GM12878 (cell line): ENCODE data around the gene RPL19. TPM values are rescaled to one million over a fixed set of nuclear protein-coding genes. Genes with fewer than 3 reads are reported as not detected.

ENCODE experiments used
- ATAC-seq: fragments of 200-7000 bp; cut with Tn5 transposase; 3 replicates; pipeline ENCODE4 v1.9.1; 2020; ENCODE audit warnings: mild to moderate bottlenecking, moderate library complexity
- BruUV-seq: library from RNA; stranded (reverse); fragments of 400-500 nt; replicated peaks from 2 replicates; lab custom pipeline; 2021; lab: Mats Ljungman, UMichigan
- CTCF ChIA-PET: fragments of 300-600 bp; sonication (Branson Sonifier 250); formaldehyde crosslinking; extraction: SDS; loops from one replicate; lab custom pipeline; 2021; ENCODE audit warnings: inconsistent platforms; lab: Yijun Ruan, JAX
- POLR2A ChIA-PET: fragments of 350-600 bp; formaldehyde crosslinking; extraction: SDS; loops from one replicate; lab custom pipeline; 2021; ENCODE audit warnings: inconsistent platforms; lab: Charles Lee
- RAD21 ChIA-PET: fragments of 300-600 bp; sonication (Branson Sonifier 250); formaldehyde crosslinking; loops from one replicate; lab custom pipeline; 2023; ENCODE audit warnings: antibody characterized with exemption; ENCODE audit not compliant: unreplicated experiment; lab: Charles Lee
- SMC1A ChIA-PET: fragments of 300-600 bp; sonication (Branson Sonifier 250); formaldehyde crosslinking; loops from one replicate; lab custom pipeline; 2023; ENCODE audit not compliant: unreplicated experiment, uncharacterized antibody; lab: Charles Lee
- DNase-seq: peaks from one replicate; pipeline ENCODE4 v3.0.0-alpha.2; 2011; ENCODE audit warnings: low read depth, low spot score
- FAIRE-seq: peaks from 3 replicates; lab custom pipeline; 2011; peaks lifted over from hg19 to GRCh38; lab: Jason Lieb, UNC
- H2AFZ ChIP-seq: 2 replicates; pipeline ENCODE4 v1.6.0; 2011; ENCODE audit warnings: low read depth, low read length, control low read depth; ENCODE audit not compliant: control insufficient read depth
- H3K27ac ChIP-seq: 2 replicates; pipeline ENCODE4 v1.5.1; 2011; ENCODE audit warnings: control low read depth; ENCODE audit not compliant: control insufficient read depth, insufficient read depth
- H3K27me3 ChIP-seq, 2 experiments: replicated peaks in 1 of 2; 2 replicates each; pipeline versions ENCODE4 v1.6.0 to v1.6.1; 2011; ENCODE audit warnings: low read length in 1 of 2; ENCODE audit not compliant: control insufficient read depth in 2 of 2, insufficient read depth in 2 of 2
- H3K36me3 ChIP-seq, 2 experiments: 2 replicates each; pipeline ENCODE4 v1.5.1; 2011; ENCODE audit warnings: low read length in 1 of 2; ENCODE audit not compliant: control insufficient read depth in 2 of 2, insufficient read depth in 2 of 2
- H3K4me1 ChIP-seq: 2 replicates; pipeline ENCODE4 v1.6.1; 2011; ENCODE audit warnings: mild to moderate bottlenecking, low read length, moderate library complexity, mixed read lengths; ENCODE audit not compliant: control insufficient read depth, insufficient read depth
- H3K4me2 ChIP-seq: 2 replicates; pipeline ENCODE4 v1.6.0; 2011; ENCODE audit warnings: control low read depth; ENCODE audit not compliant: control insufficient read depth, insufficient read depth
- H3K4me3 ChIP-seq: fragments of 200-600 bp; sonication (generic); 2 replicates; pipeline ENCODE4 v1.5.1; 2016
- H3K79me2 ChIP-seq: 2 replicates; pipeline ENCODE4 v1.6.0; 2011; ENCODE audit warnings: low read length; ENCODE audit not compliant: control insufficient read depth, insufficient read depth
- H3K9ac ChIP-seq: 2 replicates; pipeline ENCODE4 v1.8.0; 2011; ENCODE audit warnings: low read length, control low read depth, mixed read lengths; ENCODE audit not compliant: control insufficient read depth, insufficient read depth
- H3K9me3 ChIP-seq: replicated peaks from 3 replicates; pipeline ENCODE4 v1.5.1; 2011; ENCODE audit warnings: mild to moderate bottlenecking, low read length; ENCODE audit not compliant: control insufficient read depth, insufficient read depth
- H4K20me1 ChIP-seq: 2 replicates; pipeline ENCODE4 v1.6.0; 2011; ENCODE audit not compliant: control insufficient read depth, insufficient read depth
- BCL3 ChIP-seq: IDR thresholded peaks from 2 replicates; pipeline ENCODE4 v1.6.1; 2011; ENCODE audit warnings: borderline replicate concordance, low read depth, mild to moderate bottlenecking, moderate library complexity, low read length; ENCODE audit not compliant: insufficient read depth, poor library complexity, severe bottlenecking
- CTCF ChIP-seq, 3 experiments: IDR thresholded peaks in 2 of 3; conservative IDR thresholded peaks in 1 of 3; 2 replicates each; pipeline ENCODE4 v1.5.1; 2011; ENCODE audit warnings: low read depth in 3 of 3, low read length in 3 of 3, mild to moderate bottlenecking in 3 of 3, control low read depth in 2 of 3, moderate library complexity in 2 of 3, inconsistent platforms in 1 of 3, mixed read lengths in 1 of 3; ENCODE audit not compliant: control insufficient read depth in 2 of 3, insufficient read depth in 1 of 3; ENCODE audit errors: extremely low read depth in 1 of 3
- ESRRA ChIP-seq: IDR thresholded peaks from 2 replicates; pipeline ENCODE4 v1.6.1; 2012; ENCODE audit warnings: mild to moderate bottlenecking, low read length, improper control_type of control experiment
- MYB ChIP-seq: fragments of 150-350 bp; IDR thresholded peaks from 2 replicates; pipeline ENCODE4 v1.6.1; 2014; ENCODE audit warnings: mild to moderate bottlenecking, low read depth, low read length, borderline replicate concordance
- PML ChIP-seq: IDR thresholded peaks from 2 replicates; pipeline ENCODE4 v1.6.1; 2012; ENCODE audit warnings: low read length, inconsistent platforms
- POLR2AphosphoS5 ChIP-seq: IDR thresholded peaks from 2 replicates; pipeline ENCODE4 v1.6.1; 2011; ENCODE audit warnings: mild to moderate bottlenecking, low read length, inconsistent platforms
- SMAD5 ChIP-seq: IDR thresholded peaks from 2 replicates; pipeline ENCODE4 v1.6.1; 2016; ENCODE audit warnings: antibody characterized with exemption, low read depth
- ZBED1 ChIP-seq: IDR thresholded peaks from 2 replicates; pipeline ENCODE4 v1.6.1; 2016; ENCODE audit warnings: borderline replicate concordance
- ZNF217 ChIP-seq: fragments of 450-650 bp; IDR thresholded peaks from 2 replicates; pipeline ENCODE4 v1.6.1; 2017; ENCODE audit warnings: antibody characterized with exemption, mild to moderate bottlenecking
- WGBS: methylation state at CpG from one replicate; pipeline ENCODE4 v1.1.6; 2016; ENCODE audit warnings: low lambda C conversion rate; ENCODE audit not compliant: insufficient replicate concordance, insufficient coverage; ENCODE audit errors: missing lambda C conversion rate; 5-methylcytosine and 5-hydroxymethylcytosine counted together
- in situ Hi-C: fragments of 300-500 bp; cut with MboI; formaldehyde crosslinking; loops from 9 replicates; pipeline ENCODE4 v1.14.3; 2018; ENCODE audit warnings: mixed read lengths
- intact Hi-C: fragments of 100-400 bp; cut with micrococcal nuclease; formaldehyde crosslinking; loops from one replicate; pipeline ENCODE4 v1.14.2; 2022; ENCODE audit not compliant: unreplicated experiment
- polyA plus RNA-seq, 11 experiments: library from polyadenylated mRNA; depleted of rRNA in 4 of 11; unstranded in 6 of 11; stranded (reverse) in 5 of 11; fragments of >200 nt; fragmentation: Nextera tagmentation in 4 of 11; fragmentation: Illumina TruSeq in 1 of 11; extraction: Ambion mirVana in 4 of 11; extraction: Trizol in 1 of 11; gene quantifications; 1 replicate in 1 of 11; 2 replicates in 10 of 11; pipeline versions ENCODE4 v1.2.1 to v1.2.3, GENCODE V29; 2011 to 2016; ENCODE audit warnings: inconsistent platforms in 2 of 11, missing spikeins in 2 of 11, low read depth in 1 of 11
- total RNA-seq, 4 experiments: library from RNA; depleted of rRNA in 3 of 4; stranded (reverse); fragments of >200 nt in 3 of 4; fragmentation: Illumina TruSeq in 1 of 4; extraction: Trizol in 1 of 4; gene quantifications; 2 replicates each; pipeline versions ENCODE4 v1.2.1 to v1.2.3, GENCODE V29; 2013 to 2021

Gene RPL19
- total and polyA plus RNA-seq, 10 of the 15 experiments (the other 5 are each of a cell fraction or from before 2014, with no cell fraction given), result 1,862 to 5,536 (median 3,836) TPM

- intact Hi-C loops, result no loop called here
- in situ Hi-C loops, result no loop called here
- POLR2A ChIA-PET, result no interaction called here
Observed at GRCh38 chr17:39204245-39204644, 4.2 kb downstream of the RPL19 start.

GRCh38 chr17:39205112-39205526, 5.0 kb downstream of the RPL19 start:
- H3K4me2 ChIP-seq, result no peak overlapping the region
- BruUV-seq, result no TSS peak
- H3K4me1 ChIP-seq, result peaks cover 39% of the 10 kb centered on the region
- TF ChIP-seq POLR2AphosphoS5, result peak; percentile 72
- no peak for TF ChIP-seq CTCF (IDR thresholded peaks at IDR 0.05 in 2 of 3, conservative IDR thresholded peaks at IDR 0.05 in 1 of 3; ENCODE audit: control insufficient read depth in 2 of 3, extremely low read depth in 1 of 3, insufficient read depth in 1 of 3, low read depth in 3 of 3, low read length in 3 of 3)
- peak; percentile 14 for TF ChIP-seq BCL3
- peak; percentile 61; the same call in 1 of the 2 replicates for TF ChIP-seq SMAD5
- peak; percentile 19; the same call in 1 of the 2 replicates for TF ChIP-seq ZBED1
- TF ChIP-seq ZNF217, result no peak
- peak; percentile 66; the same call in 1 of the 2 replicates for TF ChIP-seq PML
- TF ChIP-seq ESRRA, result no peak
- TF ChIP-seq, all 136 proteins: peak for 5
- 100% methylated on average over 3 of the region's 3 CpGs for WGBS
- no peak for DNase-seq
- intact Hi-C loops (no loop called here), in situ Hi-C loops (loop anchor here (5.0 kb wide), 1 partner anchor 37 kb away; no protein-coding TSS in a partner anchor)
- Histone ChIP-seq H3K4me3 (no peak overlapping the region), H3K27me3 (peaks cover 0 to under 1% of the 10 kb centered on the region in 2 experiments; a peak in 1 of 4 replicates), H3K9ac (no peak overlapping the region), H3K27ac (no peak overlapping the region), H3K79me2 (peaks cover 29% of the 10 kb centered on the region), H3K9me3 (no peaks in the 10 kb centered on the region), H3K36me3 (peaks cover 15 to 28% of the 10 kb centered on the region in 2 experiments), H4K20me1 (peaks cover 5% of the 10 kb centered on the region; the same call in 1 of the 2 replicates), H2AFZ (no peak overlapping the region)
- ChIA-PET POLR2A (interaction anchor here (0.6 to 2.2 kb wide), 5 partner anchors 26 to 989 kb away, joined by 3 to 10 read pairs (median 4); no protein-coding TSS in a partner anchor), SMC1A (interaction anchor here (1.4 to 5.0 kb wide), 2 partner anchors 39 to 40 kb away, joined by 5 to 76 read pairs; no protein-coding TSS in a partner anchor), CTCF (interaction anchor here (1.2 to 10.9 kb wide), 5 partner anchors 10 to 223 kb away, joined by 3 to 658 read pairs (median 5); no protein-coding TSS in a partner anchor), RAD21 (interaction anchor here (1.1 to 6.1 kb wide), 3 partner anchors 30 to 68 kb away, joined by 3 to 160 read pairs (median 90); no protein-coding TSS in a partner anchor)
- no peak for FAIRE-seq
- no peak for ATAC-seq

More at GRCh38 chr17:39204245-39204644, 4.2 kb downstream of the RPL19 start:
- RAD21 ChIA-PET, result interaction anchor here (0.7 to 6.1 kb wide), 3 partner anchors 28 to 40 kb away, joined by 3 to 90 read pairs (median 4); no protein-coding TSS in a partner anchor
- no TSS peak for BruUV-seq
- Histone ChIP-seq H3K4me1 (peaks cover 31% of the 10 kb centered on the region), H3K27me3 (no peaks in the 10 kb centered on the region), H3K4me3 (no peak overlapping the region), H3K36me3 (peaks cover 15 to 28% of the 10 kb centered on the region in 2 experiments), H2AFZ (no peak overlapping the region), H3K9me3 (no peaks in the 10 kb centered on the region), H4K20me1 (peaks cover 5% of the 10 kb centered on the region; the same call in 1 of the 2 replicates), H3K79me2 (peaks cover 30% of the 10 kb centered on the region), H3K27ac (no peak overlapping the region), H3K4me2 (no peak overlapping the region), H3K9ac (no peak overlapping the region)
- WGBS, result 72% methylated on average over 8 of the region's 8 CpGs
- CTCF ChIA-PET, result interaction anchor here (0.9 to 10.9 kb wide), 3 partner anchors 36 to 221 kb away, joined by 3 to 658 read pairs (median 4); no protein-coding TSS in a partner anchor
- FAIRE-seq, result no peak
- ATAC-seq, result no peak
- TF ChIP-seq MYB, result no peak
- TF ChIP-seq POLR2AphosphoS5, result peak; percentile 46; the same call in 1 of the 2 replicates
- no peak for DNase-seq
- SMC1A ChIA-PET, result interaction anchor here (1.4 kb wide), 1 partner anchor 40 kb away, joined by 5 read pairs; no protein-coding TSS in a partner anchor
